HG03460 (cell line): ENCODE data around the gene LIMS1.
"Not testable (repeated sequence)": the region's sequence is repeated elsewhere in the genome, so short reads cannot be mapped to it uniquely, and the experiment has no call there.

Experiments used
- ATAC-seq: cut with Tn5 transposase; IDR thresholded peaks from one replicate; pipeline ENCODE4 v1.9.1; 2021; ENCODE audit not compliant: unreplicated experiment

LIMS1 gene

DNA sequence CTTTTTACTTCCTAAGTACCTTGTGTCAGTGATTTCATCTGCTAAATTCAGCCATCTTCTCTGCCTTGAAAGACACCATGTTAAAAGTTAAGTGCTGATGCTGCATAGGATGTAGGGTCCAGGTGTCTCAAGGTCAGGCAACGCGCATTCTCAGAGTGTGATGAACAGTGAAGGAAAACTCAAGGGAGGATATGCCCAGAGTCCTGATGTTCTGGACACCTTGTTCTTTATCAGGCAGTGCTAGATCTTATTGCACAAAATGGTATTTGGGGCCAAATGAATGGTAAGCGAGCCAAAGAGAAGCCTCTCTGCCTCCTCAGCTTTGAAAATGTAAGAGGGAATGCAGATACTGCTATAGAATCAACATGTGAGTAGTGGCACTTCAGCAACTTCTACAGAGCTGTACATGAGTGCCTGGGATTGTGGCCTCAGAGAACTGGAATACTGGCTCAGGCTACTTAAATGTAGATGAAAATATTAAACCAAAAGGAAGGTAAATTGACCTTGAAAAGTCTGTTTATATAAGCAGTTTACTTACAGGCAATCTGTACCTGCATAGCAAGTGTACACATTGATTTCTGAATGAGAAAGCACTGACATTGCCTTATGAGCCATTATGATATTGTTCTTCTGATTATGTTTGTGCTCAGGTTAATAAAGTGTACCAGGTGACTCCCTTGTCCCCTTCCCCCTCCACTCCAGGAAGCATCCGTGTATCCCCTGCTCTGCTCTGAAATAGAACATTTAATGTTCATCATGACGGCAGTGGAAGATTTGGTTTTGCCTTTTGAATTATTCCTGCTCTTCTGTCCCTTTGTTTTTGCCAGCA, 98.3 kb downstream of the LIMS1 start:
- ATAC-seq: no peak

DNA sequence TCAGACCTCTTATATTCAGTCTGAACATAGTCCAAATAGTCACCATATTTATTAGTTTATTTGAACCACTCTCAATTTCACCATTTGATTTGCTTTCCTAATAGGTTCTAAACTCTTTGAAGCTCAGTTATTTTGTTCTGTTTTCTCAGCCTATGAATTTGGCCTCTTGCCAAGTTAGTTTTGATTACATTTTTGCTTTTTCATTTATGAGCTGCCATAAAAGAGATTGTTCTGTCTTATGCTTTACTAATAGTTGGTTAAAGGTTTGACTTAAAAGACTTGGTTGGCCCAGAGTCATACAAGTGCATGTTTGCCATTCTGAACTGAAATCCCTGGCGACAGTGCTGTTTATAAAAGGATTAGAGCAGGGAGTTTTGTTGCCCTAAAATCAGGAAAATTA, 99.1 kb downstream of the LIMS1 start:
- no peak for ATAC-seq

DNA sequence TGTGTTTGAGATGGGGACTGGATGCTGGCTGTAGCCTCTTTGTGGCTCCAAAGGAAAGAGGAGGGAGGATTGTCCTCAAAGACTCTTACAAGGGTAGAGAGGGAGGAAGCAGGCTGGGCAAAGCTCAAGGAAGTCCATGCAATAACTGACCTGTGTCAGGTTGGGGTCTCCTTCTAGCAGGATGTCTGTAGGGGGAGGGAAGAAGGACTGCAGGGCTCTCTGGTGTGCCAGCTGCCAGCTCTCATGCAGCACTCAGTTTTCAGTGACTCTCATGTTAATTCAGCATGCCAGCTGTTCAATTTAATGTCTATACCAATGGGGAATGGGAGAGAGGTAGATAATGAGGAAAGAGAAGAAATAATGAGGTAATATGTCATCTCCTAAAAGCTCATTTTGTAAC, 99.7 kb downstream of the LIMS1 start:
- no peak for ATAC-seq

DNA sequence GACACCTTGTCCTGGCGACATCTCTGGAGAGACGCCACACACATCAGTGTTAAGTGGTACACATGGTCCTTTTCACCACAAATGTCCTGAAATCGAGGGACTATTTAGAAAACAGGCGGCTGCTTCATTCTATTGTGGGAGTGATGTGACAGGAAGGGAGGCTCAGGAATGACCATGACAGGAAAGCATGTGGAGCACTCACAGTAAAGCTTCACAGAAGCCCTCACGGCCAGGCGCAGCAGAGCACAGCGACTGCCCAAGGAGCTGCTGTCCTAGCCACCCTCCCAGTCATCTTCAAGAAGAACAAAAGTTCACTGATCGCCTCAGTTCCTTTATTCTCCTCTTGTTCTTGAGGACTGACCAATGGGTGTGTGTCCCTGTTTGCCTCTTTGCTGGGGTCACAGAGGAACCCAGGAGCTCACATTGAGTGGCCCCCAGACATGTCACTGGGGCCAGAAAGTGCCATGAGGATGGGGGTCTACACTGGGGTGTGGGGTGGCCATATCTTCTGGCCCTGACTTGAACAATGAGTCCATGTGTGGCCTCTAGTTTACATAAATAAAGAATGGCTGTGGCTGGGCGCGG, 100.4 kb downstream of the LIMS1 start:
- ATAC-seq: no peak

DNA sequence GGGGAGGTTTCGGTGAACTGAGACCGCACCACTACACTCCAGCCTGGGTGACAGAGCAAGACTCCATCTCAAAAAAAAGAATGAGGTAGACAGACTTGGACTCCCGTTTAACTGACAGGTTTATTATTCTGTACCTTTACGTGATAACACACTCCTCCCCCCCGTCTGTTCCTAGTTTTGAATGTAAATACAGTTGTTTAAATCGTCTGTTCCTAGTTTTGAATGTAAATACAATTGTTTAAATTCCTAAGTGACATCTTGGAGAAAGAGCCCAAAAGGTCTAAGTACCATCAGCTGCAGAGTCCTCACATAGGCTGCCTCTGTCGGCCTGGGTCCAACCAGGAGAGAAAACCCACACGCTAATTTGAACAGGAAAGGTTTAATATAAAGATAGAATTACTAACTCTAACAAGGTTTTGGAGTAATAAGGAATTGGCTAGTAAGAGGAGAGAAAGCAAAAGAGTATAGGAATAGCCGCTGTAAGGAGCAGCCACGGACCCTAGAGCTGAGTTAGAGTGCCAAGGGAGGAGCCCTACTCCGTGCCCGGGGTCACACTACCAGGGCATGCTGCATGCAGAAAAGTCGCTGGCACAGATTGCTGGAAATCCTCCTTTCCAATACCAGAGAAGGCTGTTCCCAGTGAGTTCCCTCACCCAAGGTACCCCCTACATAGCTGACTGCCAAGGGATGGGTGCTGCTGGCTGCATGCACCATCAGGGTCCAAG, 101.5 kb downstream of the LIMS1 start:
- no peak for ATAC-seq

DNA sequence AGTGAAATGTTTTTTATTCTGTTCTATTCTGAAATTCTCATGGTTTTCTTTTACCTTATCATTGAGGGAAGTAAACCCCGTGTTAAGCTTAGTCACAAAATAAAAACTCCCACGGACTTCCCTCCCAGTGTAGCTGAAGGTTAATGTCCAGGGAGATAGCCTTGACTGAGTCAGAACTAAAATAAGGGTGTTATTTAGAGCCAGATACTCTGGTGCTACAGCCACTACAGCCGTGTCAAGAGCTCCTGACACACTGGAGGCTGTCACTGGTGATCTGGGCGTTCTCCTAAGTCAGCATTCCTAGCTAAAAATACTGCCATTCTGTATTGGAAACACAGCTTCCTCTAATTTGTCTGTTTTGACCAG, 103.0 kb downstream of the LIMS1 start:
- no peak for ATAC-seq

DNA sequence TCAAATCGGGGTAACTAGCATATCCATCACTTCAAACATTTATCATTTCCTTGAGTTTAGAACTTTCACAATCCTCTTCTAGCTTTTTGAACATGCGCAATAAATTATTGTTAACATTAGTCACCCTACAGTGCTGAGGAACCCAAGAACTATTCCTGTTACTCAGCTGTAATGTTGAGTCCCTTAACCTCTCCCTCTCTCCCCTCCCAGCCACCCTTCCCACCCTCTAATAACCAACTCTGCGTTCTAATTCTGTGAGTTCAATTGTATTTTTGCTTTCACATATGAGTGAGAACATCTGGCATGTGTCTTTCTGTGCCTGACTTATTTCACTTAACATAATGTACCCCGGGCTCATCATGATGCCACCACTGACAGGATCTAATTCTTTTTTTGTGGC, 106.5 kb downstream of the LIMS1 start:
- ATAC-seq: no peak

DNA sequence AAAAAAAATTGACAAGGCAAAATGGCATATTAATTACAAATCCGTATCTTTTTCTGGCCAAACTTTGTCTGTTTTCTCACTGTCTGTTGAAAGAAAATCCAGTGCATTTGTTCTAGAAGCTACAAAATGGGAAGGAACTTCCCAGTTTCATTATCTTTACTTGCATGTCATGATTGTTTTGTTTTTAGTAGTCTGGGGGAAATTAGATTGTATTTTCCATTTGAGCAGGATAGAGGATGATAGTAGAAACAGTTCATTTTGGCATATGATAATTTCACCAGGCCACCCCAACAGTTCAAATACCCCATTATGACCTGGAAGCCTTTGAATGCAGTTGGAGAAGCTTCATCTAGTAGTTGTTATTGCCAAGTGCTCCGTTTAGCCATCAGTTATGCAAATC, 107.5 kb downstream of the LIMS1 start:
- no peak for ATAC-seq

DNA sequence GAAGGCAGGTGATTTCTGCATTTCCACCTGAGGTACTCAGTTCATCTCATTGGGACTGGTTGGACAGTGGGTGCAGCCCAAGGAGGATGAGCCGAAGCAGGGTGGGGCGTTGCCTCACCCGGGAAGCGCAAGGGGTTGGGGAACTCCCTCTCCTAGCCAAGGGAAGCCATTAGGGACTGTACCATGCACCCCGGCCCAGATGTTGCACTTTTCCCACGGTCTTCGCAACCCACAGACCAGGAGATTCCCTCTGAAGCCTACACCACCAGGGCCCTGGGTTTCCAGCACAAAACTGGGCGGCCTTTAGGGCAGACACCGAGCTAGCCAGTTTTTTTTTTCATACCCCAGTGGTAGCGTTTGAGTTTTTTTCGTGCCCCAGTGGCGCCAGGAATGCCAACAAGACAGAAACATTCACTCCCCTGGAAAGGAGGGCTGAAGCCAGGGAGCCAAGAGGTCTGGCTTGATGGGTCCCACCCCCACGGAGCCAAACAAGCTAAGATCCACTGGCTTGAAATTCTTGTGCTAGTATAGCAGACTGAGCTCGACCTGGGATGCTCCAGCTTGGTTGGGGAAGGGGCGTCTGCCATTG, 109.1 kb downstream of the LIMS1 start:
- no peak for ATAC-seq

DNA sequence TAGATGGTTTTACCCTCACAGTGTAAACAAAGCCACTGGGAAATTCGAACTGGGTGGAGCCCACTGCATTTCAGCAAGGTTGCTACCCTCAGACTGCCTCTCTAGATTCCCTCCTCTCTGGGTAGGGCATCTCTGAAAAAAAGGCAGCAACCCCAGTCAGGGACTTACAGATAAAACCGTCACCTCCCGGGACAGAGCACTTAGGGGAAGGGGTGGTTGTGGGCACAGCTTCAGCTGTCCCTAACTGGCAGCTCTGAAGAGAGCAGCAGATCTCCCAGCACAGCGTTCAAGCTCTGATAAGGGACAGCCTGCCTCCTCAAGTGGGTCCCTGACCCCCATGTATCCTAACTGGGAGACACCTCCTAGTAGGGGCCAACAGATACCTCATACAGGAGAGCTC, 109.6 kb downstream of the LIMS1 start:
- ATAC-seq: not testable (repeated sequence)

DNA sequence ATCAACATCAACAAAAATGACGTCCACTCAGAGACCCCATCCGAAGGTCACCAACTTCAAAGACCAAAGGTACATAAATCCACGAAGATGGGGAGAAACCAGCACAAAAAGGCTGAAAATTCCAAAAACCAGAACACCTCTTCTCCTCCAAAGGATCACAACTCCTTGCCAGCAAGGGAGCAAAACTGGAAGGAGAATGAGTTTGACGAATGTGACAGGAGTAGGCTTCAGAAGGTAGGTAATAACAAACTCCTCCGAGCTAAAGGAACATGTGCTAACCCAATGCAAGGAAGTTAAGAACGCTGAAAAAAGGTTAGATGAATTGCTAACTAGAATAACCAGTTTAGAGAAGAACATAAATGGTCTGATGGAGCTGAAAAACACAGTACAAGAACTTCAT, 110.2 kb downstream of the LIMS1 start:
- ATAC-seq: not testable (repeated sequence)

DNA sequence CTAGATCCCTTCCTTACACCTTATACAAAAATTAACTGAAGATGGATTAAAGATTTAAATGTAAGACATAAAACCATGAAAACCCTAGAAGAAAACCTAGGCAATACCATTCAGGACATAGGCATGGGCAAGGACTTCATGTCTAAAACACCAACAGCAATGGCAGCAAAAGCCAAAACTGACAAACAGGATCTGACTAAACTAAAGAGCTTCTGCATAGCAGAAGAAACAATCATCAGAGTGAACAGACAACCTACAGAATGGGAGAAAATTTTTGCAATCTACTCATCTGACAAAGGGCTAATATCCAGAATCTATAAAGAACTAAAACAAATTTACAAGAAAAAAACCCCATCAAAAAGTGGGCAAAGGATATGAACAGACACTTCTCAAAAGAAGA, 114.5 kb downstream of the LIMS1 start:
- not testable (repeated sequence) for ATAC-seq

DNA sequence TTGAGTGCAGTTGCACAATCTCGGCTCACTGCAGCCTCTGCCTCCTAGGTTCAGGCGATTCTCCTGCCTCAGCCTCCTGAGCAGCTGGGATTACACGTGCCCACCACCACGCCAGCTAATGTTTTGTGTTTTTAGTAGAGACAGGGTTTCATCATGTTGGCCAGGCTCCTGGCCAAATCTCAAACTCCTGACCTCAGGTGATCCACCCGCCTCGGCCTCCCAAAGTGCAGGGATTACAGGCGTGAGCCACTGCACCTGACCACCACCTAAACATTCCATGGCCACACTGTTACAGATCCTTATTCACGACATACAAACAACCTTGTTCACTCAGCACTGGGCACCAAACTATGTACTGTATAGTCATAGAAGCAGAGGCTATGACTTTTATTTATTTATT, 116.2 kb downstream of the LIMS1 start:
- not testable (repeated sequence) for ATAC-seq

DNA sequence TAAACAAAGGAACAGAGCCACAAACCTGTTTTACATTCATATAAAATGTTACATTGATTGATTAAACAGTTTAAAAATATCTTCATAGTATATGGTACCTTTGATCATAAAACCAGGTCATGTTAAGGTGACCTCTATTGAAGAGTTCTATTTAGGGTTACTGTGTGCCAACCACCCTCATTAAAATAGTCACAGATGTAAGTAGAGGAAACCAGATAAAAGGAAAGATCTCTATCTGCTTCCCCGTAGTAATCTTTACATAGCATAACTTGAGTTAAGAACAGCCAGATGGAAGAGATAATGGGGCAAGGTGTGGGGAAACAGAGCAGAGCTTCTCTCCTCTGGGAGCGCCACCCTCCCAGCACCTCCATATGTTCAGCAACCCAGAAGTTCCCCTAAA, 117.2 kb downstream of the LIMS1 start:
- ATAC-seq: not testable (repeated sequence)

DNA sequence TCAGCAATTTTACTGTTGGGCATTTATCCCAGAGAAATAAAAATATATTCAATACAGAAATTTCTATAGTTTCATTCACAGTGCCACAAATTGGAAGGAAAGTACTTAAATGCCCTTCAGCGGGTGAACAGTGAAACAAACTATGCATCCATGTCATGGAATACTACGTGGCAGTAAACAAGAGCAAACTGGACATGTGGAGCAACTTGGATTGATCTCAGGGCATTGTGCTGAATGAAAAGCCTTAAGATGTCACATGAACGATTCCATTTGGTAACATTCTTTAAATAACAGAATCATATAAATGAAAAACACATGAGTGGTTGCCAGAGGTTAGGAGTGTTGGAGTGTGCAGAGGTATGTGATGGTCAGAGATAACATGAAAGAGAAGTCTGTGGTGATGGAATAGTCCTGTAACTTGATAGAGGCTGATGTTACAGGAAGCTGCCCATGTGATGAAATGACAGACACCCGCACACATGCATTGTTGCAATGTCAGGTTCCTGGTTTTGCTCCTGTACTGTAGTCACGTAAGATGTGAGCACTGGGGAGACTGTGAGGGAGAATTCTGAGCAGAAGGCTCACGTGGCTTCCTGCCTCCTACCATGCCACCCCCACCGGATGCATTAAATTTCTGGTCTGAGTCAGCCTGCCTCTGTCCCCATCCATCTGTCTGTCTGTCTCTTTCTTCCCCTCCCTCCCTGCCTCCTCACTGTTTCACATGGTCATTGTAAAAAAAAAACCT, 118.1 kb downstream of the LIMS1 start:
- peak; percentile 99 for ATAC-seq

DNA sequence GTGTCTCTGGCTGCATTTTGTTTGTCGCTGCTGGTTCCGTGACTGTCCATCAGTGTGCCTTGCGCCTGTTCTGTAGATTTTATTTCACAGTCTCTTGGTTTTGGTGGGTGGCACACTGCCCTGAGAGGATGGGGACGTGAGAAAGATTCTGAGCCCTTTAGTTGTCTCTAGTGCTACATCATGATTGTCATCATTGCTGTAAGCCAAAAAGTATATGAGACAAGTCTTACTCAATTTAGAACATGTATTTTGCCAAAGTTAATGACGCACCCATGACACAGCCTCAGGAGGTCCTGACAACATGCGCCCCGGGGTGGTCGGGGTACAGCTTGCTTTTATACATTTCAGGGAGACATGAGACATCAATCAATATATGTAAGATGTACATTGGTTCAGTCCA, 119.2 kb downstream of the LIMS1 start:
- ATAC-seq: not testable (repeated sequence)

DNA sequence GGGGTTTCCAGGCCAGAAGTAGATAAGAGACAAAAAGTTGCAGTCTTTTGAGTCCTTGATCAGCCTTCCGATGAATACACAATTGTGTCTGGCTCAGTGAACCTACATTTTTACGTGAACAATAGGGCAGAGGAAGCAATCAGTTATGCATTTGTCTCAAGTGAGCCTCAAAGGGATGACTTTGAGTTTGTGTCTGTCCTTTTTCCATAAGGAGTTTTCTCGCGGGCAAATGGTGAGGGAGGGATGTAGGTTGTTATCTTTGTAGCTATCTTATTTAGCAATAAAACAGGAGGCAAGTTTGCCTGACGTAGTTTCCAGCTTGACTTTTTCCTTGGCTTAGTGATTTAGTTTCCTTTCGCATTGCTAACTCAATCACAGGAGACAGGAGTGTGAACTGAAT, 119.6 kb downstream of the LIMS1 start:
- not testable (repeated sequence) for ATAC-seq

DNA sequence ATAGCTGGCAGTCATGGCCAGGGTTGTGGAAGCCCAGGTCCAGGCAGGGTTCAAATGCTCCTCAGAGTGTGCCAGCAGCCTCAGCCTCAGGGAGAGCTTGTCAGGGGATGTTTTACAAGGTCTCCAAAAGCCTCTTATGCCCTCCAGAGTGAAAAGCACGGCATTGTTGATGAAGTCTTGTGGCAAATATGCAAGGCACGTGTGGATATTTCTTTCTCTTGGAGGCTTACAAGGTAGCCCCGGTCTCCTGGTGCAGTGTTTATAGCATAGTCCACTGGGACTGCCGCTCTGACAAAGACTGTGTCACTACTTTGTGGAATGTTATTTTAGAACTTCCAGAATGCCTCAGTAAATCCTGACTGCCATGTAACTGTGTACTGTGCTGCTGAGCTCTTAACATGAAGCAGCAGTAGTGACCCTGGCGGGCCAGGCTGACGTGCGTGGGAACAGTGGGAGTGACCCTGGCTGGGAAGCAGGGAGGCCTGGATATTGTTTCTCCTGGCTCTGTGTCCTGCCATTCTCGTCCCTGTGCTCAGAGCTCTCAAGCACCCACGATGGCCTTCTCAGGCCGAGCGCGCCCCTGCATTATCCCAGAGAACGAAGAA, 120.4 kb downstream of the LIMS1 start:
- not testable (repeated sequence) for ATAC-seq

DNA sequence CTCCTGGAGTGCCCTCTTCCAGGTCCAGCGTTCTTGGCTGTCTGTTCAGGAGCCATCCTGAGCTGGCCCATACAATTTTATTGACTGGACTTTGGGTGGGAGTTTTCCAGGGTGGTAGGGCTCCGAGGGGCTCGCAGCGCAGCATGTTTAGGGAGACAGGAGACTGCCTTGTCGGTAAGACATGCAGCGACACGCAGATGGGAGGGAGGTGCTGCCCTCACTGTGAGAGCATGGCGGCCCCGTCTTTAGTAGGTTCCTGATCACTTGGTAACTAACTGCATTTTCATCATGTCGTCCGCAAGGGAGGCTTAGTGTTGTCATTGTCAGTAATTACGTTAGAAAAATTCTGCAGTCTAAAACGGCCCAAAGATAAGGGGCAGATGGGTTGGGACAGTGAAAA, 121.0 kb downstream of the LIMS1 start:
- not testable (repeated sequence) for ATAC-seq

DNA sequence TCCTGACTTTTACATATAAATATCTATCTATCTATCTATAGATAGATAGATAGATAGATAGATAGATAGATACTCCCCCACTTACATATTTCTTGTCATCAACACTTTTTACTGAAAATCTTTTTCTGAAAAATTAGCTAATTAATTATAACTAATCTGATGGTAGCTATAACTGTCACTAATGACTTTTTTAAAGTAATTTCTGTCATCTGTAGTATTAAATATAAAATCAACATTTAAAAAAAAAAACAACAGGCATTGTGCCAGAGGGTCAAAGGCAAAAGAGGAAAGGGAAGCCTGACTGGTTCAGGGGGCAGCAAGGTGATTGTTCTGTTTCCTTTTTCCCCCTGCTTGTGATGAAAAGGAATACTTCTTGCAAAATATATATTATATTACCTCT, 122.0 kb downstream of the LIMS1 start:
- not testable (repeated sequence) for ATAC-seq

DNA sequence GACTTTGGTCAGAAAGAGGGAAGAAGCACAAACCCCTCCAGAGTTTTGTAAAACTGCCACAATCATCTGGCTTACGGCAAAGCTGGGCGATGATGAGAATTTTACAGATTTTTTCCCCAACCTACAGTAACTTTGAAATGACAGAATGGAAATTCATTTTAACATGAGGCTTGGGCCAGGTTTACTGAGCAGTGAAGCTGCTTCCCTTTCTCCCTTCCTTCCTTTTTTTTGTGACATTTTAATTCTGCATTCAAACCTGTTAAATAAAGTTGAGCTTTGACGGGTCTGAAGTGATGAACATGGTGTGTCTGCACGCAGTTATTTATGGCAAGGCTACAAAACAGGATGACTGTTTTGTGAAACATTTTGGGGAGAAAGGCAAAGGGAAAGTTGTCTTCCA, 123.2 kb downstream of the LIMS1 start:
- not testable (repeated sequence) for ATAC-seq
